GM10266 (cell line): ENCODE results near the gene SEPHS2.
"Not testable (repeated sequence)": the region's sequence is repeated elsewhere in the genome, so short reads cannot be mapped to it uniquely, and the experiment has no call there.

Source experiments
- DNase-seq: peaks from one replicate; pipeline ENCODE4 v3.0.0; 2012; ENCODE audit errors: extremely low spot score
- TF ChIP-seq, protein P1 (sequence below): IDR thresholded peaks from 2 replicates; pipeline ENCODE4 v1.5.1; 2012; ENCODE audit warnings: mild to moderate bottlenecking, low read depth; ENCODE audit not compliant: control insufficient read depth, insufficient read depth; ENCODE audit errors: missing control alignments

The SEPHS2 gene

DNA sequence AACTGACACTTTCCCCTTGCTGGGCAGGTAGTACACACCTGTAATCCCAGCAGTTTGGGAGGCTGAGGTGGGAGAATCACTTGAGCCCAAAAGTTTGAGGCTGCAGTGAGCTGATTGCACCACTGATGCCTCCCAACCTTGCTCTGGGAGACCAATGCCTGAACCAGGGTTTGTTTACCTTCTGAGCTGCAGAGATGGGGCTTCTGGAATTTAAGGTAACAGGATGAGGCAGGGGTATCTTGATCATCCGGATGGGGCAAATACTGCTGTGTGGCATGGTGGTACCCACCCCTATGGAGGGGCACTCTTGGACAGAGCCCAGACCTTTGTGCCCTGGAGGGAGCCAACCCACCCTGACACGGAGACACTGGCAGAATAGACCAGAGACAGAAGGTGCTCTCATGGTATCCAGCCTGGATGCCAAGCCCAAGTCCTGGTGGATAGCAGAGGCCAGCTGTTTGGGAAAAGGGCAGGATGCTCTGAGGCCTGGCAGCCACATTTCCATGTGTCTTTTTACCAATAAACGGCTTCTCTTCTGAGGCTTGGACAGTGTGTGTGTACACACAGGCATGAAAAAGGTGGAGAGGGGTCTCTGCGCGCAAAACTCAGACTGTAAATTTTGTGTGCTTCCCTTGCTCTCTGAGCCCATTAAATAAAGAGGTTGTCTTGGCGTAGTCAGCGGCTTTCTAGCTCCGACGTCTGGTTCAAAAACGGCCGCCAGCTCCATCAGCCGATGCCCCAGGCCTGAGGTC lies 46.1 kb downstream of the SEPHS2 start:
- TF ChIP-seq, protein P1, sequence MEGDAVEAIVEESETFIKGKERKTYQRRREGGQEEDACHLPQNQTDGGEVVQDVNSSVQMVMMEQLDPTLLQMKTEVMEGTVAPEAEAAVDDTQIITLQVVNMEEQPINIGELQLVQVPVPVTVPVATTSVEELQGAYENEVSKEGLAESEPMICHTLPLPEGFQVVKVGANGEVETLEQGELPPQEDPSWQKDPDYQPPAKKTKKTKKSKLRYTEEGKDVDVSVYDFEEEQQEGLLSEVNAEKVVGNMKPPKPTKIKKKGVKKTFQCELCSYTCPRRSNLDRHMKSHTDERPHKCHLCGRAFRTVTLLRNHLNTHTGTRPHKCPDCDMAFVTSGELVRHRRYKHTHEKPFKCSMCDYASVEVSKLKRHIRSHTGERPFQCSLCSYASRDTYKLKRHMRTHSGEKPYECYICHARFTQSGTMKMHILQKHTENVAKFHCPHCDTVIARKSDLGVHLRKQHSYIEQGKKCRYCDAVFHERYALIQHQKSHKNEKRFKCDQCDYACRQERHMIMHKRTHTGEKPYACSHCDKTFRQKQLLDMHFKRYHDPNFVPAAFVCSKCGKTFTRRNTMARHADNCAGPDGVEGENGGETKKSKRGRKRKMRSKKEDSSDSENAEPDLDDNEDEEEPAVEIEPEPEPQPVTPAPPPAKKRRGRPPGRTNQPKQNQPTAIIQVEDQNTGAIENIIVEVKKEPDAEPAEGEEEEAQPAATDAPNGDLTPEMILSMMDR: no peak
- DNase-seq: no peak

DNA sequence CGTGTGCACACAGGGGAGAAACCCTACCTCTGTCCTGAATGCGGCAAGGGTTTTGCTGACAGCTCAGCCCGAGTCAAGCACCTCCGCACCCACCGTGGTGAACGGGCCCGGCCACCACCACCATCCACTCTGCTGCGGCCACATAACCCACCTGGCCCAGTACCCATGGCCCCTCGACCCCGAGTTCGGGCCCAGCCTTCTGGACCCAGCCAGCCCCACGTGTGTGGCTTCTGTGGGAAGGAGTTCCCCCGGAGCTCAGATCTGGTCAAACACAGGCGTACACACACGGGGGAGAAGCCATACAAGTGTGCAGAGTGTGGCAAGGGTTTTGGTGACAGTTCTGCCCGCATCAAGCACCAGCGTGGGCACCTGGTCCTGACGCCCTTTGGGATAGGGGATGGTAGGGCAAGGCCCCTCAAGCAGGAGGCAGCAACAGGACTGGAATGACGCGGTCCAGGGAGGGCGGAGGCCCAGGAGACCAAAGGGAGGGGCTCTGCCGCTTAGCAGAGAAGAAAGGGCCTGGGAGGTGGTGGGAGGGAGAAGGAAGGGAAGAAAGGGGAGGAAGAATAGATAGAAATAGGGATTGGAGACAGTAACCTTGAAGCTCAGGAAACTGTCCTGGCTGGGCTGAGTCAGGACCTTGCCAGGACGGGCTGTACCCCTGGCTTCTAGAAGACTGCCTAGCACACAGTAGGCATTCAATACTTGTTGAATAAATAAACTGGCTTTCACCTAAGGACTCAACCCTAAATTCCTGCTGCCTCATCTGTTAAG lies 46.8 kb downstream of the SEPHS2 start:
- TF ChIP-seq, protein P1: no peak
- no peak for DNase-seq

- no peak for DNase-seq
- TF ChIP-seq, protein P1: no peak
Observed at GRCh38 chr16:30397776-30398660, 47.7 kb downstream of the SEPHS2 start.

- TF ChIP-seq, protein P1: no peak
Observed at GRCh38 chr16:30397056-30397455, 48.6 kb downstream of the SEPHS2 start.

DNA sequence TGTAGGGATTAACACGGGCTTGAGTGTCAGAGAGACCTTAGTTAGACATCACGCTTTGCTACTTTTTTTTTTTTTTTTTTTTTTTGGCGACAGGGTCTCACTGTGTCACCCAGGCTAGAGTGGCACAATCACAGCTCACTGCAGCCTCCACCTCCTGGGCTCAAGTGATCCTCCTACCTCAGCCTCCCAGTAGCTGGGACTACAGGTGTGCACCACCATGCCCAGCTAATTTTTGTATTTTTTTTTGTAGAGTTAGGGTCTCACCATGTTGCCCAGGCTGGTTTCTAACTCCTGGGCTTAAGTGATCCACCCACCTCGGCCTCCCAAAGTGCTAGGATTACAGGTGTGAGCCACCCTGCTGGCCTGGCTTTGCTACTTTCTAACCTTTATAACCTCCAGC lies 49.0 kb downstream of the SEPHS2 start:
- DNase-seq: not testable (repeated sequence)

More at GRCh38 chr16:30397056-30397455, 48.6 kb downstream of the SEPHS2 start:
- no peak for DNase-seq

DNA sequence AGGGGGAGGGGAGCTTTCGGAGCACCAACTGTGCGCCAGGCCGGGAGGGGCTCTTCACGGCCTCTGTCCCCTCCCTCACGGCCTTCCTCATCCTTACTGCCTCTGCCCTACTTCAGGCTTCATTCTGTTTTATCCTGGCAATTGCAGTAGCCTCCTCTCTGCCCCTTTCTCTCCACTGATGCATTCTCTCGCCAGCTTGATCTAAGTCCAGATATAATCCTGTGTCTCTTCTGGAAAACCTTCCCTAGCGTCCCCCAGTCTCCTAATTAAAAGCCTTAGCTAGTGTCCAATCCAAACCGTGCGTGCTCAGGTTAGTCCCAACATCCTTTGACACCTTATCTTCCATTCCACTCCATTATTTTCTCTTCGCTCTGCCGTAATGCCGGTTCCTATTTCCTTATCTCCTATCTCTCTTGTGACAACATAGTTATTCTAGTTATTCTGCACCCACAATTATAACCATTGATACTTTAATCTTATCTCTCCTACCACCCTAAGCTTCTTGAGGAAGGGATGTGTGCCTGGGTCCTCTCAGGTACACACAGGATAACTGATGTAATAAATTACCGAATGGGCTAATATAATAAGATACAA lies 49.6 kb downstream of the SEPHS2 start:
- no peak for DNase-seq

More for the DNA sequence above, 49.6 kb downstream of the SEPHS2 start:
- TF ChIP-seq, protein P1: no peak
